GM18519 (cell line): ENCODE results near the gene LRMDA.

Experiments used
- ATAC-seq: cut with Tn5 transposase; IDR thresholded peaks from one replicate; pipeline ENCODE4 v1.9.1; 2021; ENCODE audit warnings: mild to moderate bottlenecking, moderate library complexity; ENCODE audit not compliant: unreplicated experiment, low FRiP score

LRMDA gene

DNA sequence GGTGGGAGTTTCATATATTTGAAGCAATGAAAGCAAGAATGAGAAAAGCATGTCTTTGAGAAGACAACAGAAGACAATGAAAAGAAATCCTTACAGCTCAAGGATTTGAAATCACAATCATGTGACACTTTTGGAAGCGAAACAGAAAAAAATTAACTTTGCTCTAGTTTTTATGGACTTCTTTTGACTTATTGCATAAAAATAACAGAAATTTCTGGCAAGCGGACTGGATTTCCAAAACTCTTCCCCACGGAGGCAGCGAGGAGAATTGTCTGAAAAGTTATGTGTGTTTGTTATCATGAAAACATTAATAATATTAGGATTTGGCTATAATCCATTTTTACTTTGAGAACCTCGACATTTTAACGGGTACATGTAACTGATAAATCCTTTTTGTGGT is 223.3 kb downstream of the LRMDA start:
- ATAC-seq = no peak

DNA sequence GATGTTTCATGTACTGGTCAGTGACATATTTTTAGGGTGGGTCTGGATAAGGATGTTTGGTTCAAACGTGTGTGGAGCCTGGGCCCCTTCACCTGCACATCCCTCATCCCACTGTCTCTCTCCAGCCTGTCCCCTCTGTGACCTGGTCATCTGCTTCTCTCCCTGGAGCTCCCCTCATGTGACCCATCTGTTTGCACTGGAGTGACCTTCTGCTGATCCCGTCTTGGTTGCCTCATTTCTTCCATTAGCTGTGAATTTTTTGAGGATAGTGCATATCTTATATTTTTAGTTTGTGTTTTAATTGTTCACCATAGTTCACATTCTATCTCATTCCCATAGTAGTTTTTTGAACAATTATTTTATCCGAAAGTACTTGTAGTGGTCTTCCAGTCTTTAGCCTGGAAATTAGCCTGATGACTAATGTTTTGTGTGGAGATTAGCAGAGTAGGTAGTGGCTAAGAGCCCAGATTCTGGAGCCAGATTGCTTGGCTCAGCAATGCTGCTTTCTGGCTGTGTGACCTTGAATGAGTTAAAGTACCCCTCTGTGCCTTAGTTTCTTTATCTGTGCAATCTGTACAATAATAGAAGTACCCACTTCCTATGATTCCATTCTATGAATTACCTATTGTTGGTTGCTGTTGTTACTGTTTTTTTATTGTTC is 224.5 kb downstream of the LRMDA start:
- ATAC-seq = no peak

DNA sequence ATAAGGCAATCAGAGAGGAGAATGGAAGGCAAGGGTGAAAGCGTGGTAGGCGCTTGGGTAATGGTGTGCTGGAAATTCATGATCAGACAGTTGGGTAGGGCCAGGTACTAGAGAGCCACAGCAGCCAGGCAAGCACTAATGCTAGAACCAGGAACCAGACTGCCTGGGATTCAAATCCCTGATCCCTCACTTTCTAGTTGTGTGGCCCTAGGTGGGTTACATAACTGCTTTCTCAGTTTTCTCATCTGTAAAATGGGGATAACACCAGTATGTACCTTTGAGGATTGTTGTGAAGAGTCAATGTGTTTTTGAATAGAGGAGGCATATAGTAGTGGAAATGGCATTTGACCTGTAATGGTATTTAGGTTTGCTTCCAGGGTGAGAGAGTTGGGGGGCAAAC is 225.9 kb downstream of the LRMDA start:
- ATAC-seq = no peak

DNA sequence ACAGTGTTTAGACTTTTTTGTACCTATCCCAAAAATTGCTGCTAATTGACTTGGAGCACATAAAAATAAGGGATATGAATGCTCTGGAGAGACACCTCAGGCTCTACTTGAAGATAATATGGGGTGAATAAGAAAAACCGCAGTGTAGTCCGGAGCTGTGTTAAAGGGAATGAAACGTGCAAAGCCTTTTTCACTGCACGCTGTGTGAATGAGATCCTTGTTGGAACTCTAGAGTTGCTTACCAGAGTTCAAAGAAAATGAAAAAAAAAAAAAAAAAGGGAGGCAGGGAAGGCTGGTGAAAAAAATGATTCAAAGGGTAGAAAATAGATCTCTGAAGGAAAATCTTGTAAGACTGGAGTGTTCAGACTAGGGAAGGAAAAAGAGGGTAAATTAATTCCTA is 226.6 kb downstream of the LRMDA start:
- ATAC-seq = no peak

DNA sequence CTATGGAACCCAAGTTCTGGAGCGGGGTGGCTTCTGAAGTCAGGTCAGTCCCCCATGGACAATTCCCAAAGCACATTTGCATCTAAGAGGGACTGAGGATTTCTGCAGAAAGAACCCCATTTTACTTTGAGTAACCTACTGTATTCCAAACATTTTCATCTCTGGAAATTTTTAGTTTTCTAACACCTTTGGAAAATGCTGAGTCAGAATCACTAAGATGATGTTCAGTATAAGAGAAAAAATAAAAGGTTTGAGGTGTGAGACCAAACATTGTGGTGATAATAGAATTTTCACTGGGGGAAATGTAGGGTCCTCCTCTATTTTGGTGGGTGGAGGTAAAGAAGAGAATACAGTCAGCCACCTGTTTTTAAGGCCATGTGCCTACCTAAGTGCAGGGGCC is 227.1 kb downstream of the LRMDA start:
- ATAC-seq = no peak

DNA sequence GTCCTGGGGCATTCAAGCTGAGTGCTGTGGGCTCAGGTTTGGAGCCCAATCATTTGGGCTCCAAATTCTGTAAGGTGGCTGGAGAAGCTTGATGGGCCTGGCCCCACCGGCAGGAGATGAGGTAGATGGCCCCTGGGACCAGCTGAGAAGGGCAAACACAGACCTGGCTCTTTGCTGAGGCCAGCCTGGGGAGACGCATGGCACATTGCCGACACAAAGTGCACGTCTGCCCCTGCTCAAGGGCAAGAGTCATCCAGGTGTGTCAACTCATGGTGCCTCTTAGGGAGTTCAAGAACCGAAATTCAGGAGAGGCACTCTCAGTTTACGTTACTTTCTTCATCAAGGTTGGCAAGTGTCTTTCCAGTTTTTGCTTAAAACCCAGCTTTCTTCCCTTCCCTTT is 227.5 kb downstream of the LRMDA start:
- ATAC-seq = no peak

DNA sequence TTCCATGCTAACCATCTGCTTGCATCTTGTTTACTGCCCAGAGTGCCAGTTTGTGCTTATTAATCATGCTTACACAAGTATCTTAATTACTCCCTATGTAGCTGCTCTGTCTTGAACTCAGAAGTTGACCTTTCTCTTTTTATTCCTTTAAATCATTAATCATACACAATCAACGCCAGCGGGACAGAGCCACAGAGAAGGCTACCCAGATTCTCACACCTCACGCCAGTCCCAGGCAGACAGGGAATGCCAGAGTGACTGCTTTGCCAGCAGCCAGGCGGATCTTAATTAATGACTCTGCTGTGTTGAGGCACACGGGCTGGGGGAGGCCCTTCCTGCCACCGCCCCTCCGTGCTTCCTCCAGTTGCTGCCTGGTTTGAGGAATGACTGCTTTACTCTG is 229.4 kb downstream of the LRMDA start:
- no peak for ATAC-seq

DNA sequence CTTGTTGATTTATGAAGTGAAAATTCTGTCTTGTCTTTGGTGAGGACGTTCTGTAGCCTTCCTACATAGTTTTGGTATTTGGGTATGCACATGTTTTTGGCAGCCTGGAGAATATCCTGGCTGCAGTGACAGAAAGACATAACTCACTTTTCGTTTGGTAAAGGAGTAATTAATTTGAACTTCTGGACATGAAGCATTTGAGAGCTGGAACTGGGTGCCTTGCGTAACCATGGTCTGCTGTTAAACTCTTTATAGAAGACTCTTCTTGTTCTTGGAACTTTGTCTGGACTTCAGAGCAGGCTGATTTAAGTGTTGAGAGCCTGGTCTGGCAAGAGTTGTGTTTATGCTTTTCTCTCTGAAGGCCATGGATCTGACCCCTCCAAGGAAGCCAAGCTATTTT is 231.3 kb downstream of the LRMDA start:
- ATAC-seq = no peak

DNA sequence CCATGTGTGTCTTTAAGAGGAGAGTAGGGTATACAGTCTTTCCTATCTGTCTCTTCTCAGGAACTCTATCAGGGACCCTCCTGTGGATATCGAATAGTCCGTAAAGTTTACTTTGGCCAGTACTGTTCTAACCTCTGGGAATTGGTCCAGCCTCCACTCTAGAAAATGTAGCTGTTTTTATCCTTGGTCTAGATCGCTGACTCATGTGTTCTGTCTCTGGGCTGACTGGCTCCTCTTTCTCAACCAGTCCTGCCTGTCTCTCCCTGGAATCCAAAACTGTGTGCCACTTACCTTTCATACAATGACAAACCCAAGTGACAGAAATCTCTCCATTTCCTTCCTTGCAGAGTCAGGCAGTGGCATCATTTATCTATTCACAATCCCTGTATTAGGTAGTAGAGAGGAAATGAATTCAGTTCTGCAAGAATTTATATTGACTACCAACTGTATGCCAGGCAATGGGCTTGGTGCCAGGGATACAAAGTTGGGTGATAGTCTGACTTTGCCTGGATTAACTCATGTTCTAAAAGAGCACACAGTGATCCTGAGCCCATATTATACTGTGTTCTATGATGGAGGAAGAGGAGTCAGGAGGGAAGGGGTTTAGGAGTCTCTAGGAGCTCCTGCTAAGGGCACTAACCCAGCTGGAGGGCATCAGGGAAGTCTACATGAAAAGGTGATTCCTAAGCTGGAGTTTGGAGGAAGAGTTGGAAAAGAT is 232.7 kb downstream of the LRMDA start:
- ATAC-seq = no peak

DNA sequence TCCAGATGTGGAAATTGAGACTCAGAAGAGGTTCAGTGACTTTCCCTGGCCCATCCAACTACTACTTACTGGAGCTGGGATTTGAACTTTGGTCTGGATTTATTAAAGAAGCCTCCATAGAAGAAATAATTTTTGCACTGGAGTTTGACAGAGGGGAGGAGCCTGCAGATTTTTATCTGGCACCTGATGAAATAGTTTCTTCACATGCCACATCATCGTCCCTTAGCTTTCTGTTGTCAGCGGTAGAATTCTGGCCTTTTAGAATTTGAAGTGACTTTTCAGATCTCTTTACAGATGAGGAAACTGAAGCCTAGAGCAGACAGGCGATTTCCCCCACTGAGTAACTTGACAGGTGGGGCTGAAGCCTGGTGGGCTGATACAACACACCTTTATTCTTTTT is 233.5 kb downstream of the LRMDA start:
- no peak for ATAC-seq

DNA sequence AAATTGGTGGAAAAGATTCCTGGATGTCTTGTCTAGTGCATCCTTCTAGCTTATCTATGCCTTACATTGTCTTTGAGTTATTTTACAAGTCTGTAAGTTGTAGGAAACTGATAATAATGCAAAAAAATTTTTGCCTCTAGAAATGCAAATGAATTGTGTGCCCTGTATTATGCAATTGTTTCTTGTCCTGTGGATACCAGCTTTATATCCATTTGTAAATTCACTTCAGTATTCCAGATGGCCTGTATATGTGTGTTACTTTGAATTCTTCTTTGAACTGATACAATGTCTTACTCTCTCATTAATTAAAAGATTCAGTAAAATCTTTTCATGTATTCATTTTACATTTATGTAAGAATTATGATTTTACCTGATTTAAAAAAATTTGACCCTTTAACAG is 234.3 kb downstream of the LRMDA start:
- no peak for ATAC-seq

DNA sequence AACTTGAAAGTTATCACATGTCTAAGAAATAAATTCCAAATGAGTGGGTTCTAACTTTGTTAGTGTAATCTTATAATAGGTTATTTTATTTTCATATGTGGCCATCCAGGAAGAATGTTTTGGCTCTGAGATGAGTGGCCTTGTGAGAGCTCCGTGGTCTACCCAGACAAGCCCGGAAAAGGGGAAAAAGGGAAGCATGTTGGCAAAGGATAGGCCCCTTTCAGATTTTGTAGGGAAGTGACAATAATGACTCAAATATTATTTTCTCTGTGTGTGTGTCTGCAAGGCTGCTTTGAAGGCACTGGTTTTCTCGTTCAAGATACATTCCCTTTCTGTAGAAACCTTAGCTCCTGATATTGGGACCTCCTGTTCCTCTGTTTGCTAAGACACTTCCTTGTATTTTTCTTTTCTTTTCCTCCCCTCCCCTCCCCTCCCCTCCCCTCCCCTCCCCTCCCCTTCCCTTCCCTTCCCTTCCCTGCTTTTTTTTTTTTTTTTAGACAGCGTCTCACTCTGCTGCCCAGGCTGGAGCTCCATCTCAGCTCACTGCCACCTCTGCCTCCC is 240.8 kb downstream of the LRMDA start:
- ATAC-seq = no peak

DNA sequence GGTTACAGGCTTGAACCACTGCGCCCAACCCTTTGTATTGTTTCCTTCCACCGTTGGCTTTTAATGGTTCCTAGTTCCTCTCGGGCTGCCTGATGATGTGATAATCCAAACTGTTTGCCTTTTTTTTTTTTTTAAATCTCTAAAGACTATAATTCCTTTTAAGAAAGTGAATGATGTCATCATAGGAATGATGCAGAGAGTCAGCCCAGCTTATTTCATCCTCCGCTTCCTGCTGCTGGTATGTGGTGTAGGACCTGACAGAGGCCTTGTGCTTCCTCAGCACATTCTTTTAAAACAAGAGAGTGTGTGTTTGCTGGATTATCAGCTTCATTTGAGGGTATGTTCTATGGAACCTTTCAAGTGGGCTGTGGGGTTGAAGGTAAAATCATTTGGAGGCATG is 241.4 kb downstream of the LRMDA start:
- no peak for ATAC-seq

DNA sequence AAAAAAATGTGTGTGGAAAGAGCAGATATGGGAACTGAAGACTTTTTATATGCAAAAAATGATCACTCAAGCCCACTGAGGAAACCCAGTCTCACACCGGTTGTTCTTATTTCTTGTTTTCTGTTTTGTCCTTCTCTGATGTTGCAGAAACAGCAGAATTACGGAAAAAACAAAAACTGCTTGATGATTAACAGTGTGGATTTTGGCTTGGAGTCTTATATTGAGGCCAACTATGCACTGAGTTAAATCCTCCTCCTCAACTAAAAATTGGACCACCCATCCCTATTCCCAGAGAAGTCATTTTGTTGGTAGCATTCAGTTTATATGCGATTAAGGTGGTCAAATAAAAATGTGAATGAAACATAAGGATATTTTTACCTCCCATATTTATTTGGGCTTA is 246.1 kb downstream of the LRMDA start:
- ATAC-seq = no peak

DNA sequence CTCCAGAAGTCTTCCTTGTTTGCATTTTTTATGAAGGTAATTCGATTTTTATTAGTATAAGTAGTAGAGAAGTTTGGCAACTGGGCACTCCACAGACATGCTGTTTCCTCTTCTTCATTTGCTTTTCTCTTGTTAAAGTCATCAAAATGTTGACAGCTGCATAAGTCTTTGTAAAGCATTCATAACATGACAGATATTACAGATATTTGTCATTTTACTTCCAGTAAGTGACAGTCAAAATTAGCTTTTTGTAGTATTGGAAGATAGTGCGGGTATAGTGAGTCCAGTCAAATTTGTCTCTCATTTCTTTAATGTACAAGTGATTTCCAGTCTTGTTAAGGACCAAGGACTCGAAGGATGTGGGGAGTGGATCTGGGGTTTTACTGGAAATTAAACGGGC is 247.1 kb downstream of the LRMDA start:
- no peak for ATAC-seq

DNA sequence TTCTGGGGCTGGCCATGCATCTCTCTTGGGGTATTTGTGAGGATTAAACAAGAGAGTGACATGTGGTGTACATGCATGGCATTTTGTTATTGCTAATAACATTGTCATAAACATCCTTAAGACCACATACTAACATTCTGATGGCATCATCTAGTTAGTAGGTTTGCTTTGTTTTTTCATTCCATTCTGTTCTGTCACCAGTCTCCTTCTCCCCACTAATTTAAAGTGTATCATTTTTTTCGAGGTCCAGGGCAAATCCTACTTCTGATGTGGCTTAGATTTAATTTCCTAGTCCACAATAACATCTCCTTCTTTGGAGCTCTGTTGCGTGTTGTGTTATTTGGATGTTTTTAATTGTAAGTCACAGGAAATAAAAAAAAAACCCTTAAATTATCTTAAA is 248.1 kb downstream of the LRMDA start:
- ATAC-seq = no peak

DNA sequence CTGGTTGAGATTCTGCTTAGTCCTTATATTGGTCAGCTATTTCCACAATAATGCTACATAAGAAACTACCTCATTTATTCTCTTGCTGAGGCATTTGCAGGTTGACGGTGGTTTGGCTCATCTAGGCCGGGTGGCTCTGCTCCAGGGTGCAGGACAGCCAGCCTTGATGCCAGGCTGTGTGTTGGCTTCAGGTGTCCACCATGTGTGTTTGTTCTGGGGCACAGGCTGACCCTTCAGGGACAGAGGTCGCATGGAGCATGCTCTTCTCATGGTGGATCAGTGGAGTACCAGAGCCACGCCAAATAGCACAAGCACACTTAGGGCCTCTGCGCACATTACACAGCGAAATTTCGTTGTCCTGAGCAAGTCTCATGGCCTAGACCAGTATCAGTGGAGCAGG is 249.9 kb downstream of the LRMDA start:
- no peak for ATAC-seq

DNA sequence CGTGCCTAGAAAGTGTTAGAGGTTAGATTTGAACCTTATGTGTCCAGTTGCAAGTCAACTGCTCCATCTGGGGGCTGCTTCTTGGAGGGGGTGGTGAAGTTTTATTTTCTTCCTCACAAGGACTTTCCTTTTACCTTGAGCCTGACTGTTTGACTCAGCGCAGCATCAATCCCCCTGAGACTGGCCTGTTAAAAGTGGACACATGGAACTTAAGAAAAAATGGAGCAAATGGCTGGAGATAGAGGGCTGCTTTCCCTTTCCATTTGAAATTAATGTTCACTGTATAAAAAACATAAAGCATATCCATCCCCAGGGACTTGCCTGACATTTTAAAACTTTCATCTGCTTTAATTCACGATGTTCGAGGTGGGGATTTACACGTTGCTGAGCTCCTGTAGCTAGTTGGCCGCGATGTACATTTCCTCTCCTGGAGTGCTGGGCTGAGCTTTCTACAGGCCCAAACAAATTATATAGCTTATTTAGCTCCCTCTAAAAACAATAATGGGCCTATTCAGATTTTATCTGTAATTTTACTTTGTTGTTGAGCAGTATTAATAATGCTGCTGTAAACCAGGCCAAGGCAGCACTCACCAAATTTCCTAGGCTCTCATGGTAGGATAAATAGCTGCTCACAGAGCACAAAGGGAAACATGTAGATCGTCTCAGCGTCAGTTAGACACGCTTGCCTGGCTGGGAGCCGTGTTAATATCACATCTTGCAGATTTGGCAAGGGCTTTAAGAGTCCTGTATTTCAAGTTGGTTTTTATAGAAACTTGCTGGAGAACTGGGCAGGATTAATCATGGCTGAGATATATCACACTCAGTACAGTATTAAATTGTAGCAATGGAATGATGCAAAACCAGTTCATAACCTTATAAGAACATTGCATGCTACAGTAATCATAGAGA is 251.5 kb downstream of the LRMDA start:
- ATAC-seq = no peak

DNA sequence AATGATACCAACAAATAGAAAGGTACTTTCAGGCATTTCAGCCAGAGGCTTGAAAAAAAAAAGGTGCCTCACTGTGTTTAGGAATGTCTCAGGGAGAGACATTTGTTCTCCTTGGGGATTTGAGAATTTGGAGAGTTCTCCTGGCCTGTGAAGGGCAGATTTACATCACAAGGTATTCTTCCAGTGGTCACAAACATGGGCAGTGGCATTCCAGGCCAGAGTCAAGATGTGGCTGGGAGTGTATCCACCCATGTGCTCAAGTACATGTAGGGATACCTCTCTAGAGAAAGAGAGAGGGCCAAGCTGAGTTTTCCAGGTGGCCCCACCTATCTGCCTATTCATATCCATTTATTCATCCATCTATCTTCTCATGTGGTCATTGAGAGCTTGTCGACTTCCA is 253.8 kb downstream of the LRMDA start:
- ATAC-seq = no peak

DNA sequence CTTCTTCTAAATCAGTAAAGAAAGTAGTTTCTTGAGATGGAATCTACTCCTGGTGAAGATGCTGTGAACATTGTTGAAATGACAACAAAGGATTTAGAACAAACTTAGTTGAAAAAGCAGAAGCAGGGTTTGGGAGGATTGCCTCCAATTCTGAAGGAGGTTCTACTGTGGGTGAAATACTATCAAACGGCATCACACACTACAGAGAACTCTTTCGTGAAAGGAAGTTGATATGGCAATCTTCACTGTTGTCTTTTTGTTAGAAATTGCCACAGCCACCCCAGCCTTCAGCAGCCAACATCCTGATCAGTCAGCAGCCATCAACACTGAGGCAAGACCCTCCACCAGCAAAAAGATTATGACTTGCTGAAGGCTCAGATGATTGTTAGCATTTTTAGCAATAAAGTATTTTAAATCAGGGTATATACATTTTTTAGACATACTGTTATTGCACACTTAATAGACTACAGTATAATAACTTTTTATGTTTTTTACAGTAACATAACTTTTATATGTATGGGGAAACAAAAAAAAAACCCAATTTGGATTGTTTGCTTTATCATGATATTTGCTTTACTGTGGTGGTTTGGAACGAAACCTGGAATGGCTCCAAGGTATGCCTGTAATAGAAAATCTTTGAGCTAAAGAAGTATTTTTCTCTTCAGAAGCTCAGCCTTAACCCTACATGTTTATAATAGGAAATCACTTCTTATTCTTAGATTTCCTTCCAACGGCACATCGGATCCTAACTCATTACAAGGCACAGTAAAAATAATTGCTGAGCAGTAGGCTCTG is 257.3 kb downstream of the LRMDA start:
- ATAC-seq = no peak
